ENCODE results near the gene PRCP. TPM values are rescaled to one million over a fixed set of nuclear protein-coding genes. Genes with fewer than 3 reads are reported as not detected.

PRCP gene
- total and polyA plus RNA-seq, 2 experiments from 2014 or later, result 33.3 to 52.8 TPM

DNA sequence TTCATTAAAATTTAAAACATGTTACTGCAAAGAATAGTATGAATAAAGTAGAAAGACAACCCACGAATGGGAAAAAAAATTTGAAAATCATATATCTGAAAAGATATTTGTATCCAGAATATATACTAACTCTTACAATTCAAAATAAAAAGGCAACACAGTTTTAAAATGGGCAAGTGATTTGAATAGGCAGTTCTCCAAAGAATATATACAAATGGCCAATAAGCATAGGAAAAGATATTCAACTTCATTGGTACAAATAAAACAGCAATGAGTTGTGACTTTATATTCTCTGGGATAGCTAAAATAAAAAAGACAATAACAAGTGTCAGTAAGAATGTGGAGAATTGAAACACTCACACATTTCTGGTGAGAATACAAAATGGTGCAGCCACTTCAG is 125.0 kb downstream of the PRCP start:
- Histone ChIP-seq H3K27ac (ENCODE audit: low read depth) (no peak overlapping the region), H3K27me3 (ENCODE audit: insufficient read depth) (no peaks in the 10 kb centered on the region), H3K36me3 (ENCODE audit: insufficient read depth) (no peaks in the 10 kb centered on the region), H3K9me2 (ENCODE audit: insufficient read depth) (no peaks in the 10 kb centered on the region), H3K4me1 (ENCODE audit: insufficient read depth) (no peaks in the 10 kb centered on the region), H3F3A (replicated peaks; ENCODE audit: low read depth) (no peaks in the 10 kb centered on the region), H4K20me1 (replicated peaks; ENCODE audit: insufficient read depth) (no peaks in the 10 kb centered on the region), H3K4me2 (no peak overlapping the region), H3K4me3 (no peak overlapping the region), H3K79me2 (replicated peaks; ENCODE audit: insufficient read depth) (no peaks in the 10 kb centered on the region), H2AFZ (no peak overlapping the region)
- Mint-ChIP-seq H3K27ac (no peak overlapping the region), H3K36me3 (ENCODE audit: low read depth) (no peaks in the 10 kb centered on the region), H3K27me3 (ENCODE audit: insufficient read depth, low read depth, poor library complexity) (no peaks in the 10 kb centered on the region), H3K4me3 (no peak overlapping the region), H3K9me3 (no peaks in the 10 kb centered on the region), H3K4me1 (no peaks in the 10 kb centered on the region)
- DNase-seq (ENCODE audit: low spot score), result no peak
- no peak for TF ChIP-seq ZNF114 (CRISPR knock-in tag; IDR thresholded peaks at IDR 0.05)
- TF ChIP-seq EZH2 (IDR thresholded peaks at IDR 0.05; ENCODE audit: low read depth, unreplicated experiment), result no peak
- TF ChIP-seq ETS1 (IDR thresholded peaks at IDR 0.05), result no peak
- TF ChIP-seq ZNF331 (CRISPR knock-in tag; IDR thresholded peaks at IDR 0.05; ENCODE audit: low read depth), result no peak
- no peak for TF ChIP-seq EZH2phosphoT487 (IDR thresholded peaks at IDR 0.05; ENCODE audit: unreplicated experiment)
- TF ChIP-seq STAT1 (IDR thresholded peaks at IDR 0.05; ENCODE audit: unreplicated experiment), result no peak
- TF ChIP-seq NANOG (IDR thresholded peaks at IDR 0.05; ENCODE audit: borderline replicate concordance), result no peak
- no peak for TF ChIP-seq CTCF (conservative IDR thresholded peaks at IDR 0.05; ENCODE audit: low read depth in 2 of 2)
- no peak for TF ChIP-seq POLR2AphosphoS5 (IDR thresholded peaks at IDR 0.05; ENCODE audit: low read depth)
- TF ChIP-seq JUNB (IDR thresholded peaks at IDR 0.05; ENCODE audit: unreplicated experiment), result no peak
- TF ChIP-seq REST (IDR thresholded peaks at IDR 0.05; ENCODE audit: unreplicated experiment), result no peak
- TF ChIP-seq CREB1 (CRISPR knock-in tag; IDR thresholded peaks at IDR 0.05; ENCODE audit: low read depth), result no peak
- no peak for TF ChIP-seq ZNF462 (CRISPR knock-in tag; IDR thresholded peaks at IDR 0.05)
- ATAC-seq, result no peak
